GM19455 (cell line): Measurements from ENCODE around the gene RAPGEF6.
A peak's percentile ranks its signal among the peaks of the same experiment; 100 is the strongest.
"Not testable (repeated sequence)": the region's sequence is repeated elsewhere in the genome, so short reads cannot be mapped to it uniquely, and the experiment has no call there.

Experiments used
- ATAC-seq: cut with Tn5 transposase; IDR thresholded peaks from one replicate; pipeline ENCODE4 v1.9.1; 2021; ENCODE audit not compliant: unreplicated experiment

RAPGEF6 gene

GRCh38 chr5:131644370-131644769 is 9.3 kb upstream of the RAPGEF6 start:
- ATAC-seq = no peak

- no peak for ATAC-seq
Measured at GRCh38 chr5:131641494-131641893, 6.5 kb upstream of the RAPGEF6 start.

GRCh38 chr5:131640043-131640856 is 5.2 kb upstream of the RAPGEF6 start:
- ATAC-seq = no peak

DNA sequence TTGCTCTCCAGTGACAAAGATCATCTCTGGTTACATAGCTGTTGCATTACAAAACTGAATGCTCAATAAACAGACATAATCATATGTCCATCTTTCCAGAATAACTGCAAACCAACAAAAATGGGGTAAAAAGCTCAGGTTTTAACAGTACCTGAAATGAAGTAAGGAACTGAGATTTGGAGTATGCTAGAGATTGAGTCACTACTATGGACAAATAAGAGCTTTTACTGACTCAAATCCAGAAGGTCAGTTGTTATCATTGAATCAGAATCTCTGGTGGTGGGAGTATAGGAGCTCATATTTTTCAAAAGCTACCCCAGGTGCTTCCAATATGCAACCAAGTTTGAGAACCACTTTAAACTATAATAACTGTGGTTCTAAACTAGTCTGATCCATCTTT is 4.1 kb upstream of the RAPGEF6 start:
- ATAC-seq = no peak

DNA sequence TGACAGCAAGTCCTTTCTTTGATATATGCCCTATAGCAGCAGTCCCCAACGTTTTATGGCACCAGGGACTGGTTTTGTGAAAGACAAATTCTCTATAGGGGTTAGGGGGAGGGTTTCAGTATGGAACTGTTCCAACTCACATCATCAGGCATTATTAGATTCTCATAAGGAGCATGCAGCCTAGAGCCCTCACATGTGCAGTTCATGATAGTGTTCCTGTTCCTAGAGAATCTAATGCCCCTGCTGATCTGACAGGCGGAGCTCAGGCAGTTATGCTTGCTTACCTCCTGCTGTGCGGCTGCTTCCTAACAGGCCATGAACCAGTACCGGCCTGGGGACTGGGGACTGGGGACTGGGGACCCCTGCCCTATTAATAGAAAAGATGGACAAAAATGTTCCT is 2.7 kb upstream of the RAPGEF6 start:
- ATAC-seq = no peak

DNA sequence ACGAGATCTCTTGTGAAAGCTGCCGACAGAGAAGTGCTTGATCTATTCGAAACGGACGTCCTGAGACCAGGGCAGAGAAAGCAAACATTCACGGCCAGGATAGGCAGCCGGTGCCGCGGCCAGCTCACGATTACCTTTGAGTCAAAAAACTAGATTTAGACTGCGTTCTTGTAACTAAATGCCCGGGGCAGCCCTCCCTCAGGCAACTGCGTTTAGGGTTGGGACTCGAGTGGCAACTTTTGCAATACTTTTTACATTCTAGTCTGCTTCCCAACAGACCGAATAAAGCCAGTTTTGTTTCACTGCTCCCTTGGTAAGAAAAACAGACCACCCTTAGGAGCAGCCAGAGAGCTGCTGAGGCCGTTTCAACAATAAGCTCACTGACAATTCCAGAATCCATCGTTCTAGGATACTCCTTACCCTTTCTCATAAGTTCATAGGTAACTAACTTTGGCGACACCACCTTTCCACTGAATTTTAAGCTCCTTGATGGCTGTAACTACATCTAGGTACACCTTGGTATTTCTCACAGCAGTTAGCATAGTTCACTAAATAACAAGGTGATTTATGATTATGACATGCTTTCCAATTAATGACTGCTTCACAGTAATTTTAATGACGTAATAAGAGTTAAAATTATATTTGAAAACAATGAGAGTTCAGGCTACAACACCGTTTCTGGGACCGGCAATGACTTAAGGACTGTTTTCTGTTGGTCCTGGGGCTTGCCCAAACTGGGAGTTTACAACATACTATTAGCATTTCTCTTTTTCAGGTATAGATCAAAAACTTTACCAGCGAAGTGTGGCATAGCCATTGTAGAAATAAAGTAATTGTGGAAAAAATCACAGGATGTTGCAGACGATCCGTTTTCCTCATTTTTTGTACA is 899 bp upstream of the RAPGEF6 start:
- no peak for ATAC-seq

- peak; percentile 31 for ATAC-seq
Measured at GRCh38 chr5:131634666-131634995, 398 bp downstream of the RAPGEF6 start.

DNA sequence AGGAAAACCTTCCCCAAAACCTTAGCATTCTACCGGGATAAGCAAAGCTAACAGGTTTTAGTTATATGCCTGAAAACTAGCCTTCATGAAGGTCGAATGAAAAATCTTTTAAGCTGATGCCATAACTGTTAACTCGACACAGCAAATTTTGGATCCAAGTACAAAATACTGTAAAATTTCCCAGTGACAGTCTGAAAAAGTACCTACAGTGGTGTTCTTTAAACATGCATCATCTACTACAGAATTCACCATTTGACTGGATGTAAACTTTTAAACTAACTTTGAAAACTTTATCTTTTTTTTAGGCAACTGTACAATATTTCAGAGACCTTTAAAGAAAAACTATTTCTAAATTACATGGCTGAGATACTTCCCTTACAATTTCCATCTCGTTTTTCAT is 791 bp downstream of the RAPGEF6 start:
- ATAC-seq = no peak

- no peak for ATAC-seq
Measured at GRCh38 chr5:131633830-131634229, 1.2 kb downstream of the RAPGEF6 start.

DNA sequence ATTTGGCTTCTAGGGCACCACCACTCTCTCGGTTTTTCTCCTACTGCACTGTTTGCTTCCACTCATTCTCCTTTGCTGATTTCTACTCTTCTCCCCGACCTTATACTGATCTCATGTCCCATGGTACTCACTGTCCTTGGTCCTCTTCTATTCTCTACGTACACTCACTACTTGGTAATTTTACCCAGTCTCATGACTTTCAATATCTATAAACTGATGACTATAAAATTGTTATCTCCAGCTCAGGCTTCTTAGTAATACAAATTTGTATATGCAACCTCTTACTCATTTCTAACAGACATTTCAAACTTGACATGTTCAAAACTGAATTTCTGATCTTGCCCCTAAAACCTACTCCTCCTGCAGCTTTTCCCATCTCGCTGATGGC is 4.1 kb downstream of the RAPGEF6 start:
- no peak for ATAC-seq

GRCh38 chr5:131630208-131630962 is 4.6 kb downstream of the RAPGEF6 start:
- no peak for ATAC-seq

GRCh38 chr5:131628990-131629389 is 6.0 kb downstream of the RAPGEF6 start:
- no peak for ATAC-seq

DNA sequence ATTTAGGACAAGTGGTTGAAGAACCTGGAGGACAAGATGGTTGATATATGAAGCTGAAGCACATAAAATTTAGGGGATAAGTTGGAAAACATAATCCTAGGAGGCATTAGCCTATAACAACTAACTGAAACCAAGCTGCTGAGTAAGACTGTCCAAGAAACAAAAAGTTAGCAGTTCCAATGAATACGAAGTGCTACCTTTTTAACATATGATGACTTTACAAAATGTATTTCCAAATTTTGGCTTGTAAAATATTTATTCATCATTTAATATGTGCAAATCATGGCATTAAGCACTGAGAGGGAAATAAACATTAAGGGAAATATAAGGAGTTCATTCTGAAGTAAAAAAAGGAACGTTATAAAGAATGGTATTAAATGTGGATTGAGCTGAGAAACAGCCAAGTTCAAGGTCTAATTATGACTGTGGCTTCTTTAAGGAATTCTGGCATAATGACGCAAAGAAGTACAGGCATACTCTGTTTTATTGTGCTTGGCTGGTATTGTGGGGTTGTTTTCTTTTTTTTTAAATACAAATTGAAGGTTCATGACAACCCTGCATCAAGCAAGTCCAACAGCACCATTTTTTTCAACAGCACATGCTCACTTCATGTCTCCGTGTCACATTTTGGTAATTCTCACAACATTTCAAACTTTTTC is 7.7 kb downstream of the RAPGEF6 start:
- no peak for ATAC-seq

GRCh38 chr5:131622633-131623032 is 12.4 kb downstream of the RAPGEF6 start:
- ATAC-seq = no peak

DNA sequence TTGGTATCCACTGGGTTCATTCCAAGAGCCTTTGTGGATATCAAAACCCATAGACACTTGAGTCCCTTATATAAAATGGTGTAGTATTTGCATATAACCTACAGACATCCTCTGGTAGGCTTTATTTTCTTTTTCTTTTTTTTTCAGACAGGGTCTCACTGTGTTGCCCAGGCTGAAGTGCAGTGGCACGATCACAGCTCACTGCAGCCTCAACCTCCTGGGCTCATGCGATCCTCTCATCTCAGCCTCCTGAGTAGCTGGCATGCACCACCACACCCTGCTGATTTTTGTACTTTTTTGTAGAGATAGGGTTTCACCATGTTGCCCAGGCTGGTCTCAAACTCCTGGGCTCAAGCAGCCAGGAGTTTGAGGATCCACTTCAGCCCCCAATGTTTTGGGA is 13.9 kb downstream of the RAPGEF6 start:
- not testable (repeated sequence) for ATAC-seq

DNA sequence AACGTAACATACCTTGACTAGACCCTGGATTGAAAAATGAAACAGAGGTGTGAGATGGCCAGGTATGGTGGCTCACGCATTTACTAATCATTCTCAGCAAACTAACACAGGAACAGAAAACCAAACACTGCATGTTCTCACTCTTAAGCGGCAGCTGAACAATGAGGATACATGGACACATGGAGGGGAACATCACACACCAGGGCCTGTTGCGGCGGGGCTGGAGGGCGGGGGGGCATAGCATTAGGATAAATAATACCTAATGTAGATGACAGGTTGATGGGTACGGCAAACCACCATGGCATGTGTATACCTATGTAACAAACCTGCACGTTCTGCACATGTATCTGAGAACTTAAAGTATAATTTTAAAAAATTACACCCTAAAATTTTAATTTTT is 15.9 kb downstream of the RAPGEF6 start:
- no peak for ATAC-seq

- no peak for ATAC-seq
Measured at GRCh38 chr5:131617140-131617822, 17.7 kb downstream of the RAPGEF6 start.

DNA sequence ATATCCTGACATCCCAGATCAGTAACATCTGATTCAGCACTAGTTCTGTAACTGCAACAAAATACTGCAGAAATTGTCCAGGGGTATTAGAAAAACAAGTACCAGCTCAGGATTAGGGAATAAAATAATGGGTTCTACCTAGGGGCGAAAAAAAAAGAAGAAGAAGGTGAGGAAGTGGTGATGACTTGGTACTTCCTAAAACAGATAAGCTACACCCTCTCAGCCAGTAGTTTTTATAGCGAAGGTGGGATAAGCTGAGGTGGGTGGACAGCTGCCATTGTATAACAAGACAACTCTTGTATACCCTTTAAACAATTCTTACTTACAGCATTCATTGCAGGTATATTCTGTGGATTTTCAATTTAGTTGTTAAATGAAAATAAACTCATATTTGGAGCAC is 19.1 kb downstream of the RAPGEF6 start:
- no peak for ATAC-seq

GRCh38 chr5:131613423-131613822 is 21.6 kb downstream of the RAPGEF6 start:
- no peak for ATAC-seq

DNA sequence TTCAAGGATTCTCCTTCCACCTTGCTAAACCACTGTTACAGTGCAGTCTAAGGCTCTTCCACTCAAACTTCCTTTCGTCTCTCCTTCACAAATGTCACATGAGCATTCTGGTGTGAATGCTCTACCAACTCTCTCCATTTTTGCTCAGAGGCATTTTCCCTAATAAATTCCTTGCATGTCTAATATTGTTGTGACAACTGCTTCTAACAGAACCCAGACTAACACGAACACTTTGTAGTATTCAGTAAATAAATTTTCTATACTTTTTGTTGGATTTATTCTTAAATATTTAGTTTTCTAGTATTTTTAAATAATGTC is 24.0 kb downstream of the RAPGEF6 start:
- ATAC-seq = no peak
